CD4-positive, alpha-beta T cell (primary cell): ENCODE measurements around the gene PRSS27. TPM values are rescaled to one million over a fixed set of nuclear protein-coding genes. Genes with fewer than 3 reads are reported as not detected.

Experiments
- ATAC-seq: fragments of 200-7000 bp; cut with Tn5 transposase; one replicate; pipeline ENCODE4 v1.10.0; 2022; ENCODE audit warnings: mild to moderate bottlenecking; ENCODE audit not compliant: poor library complexity
- CTCF ChIA-PET: fragments of 350-600 bp; sonication (Branson Sonifier 250); formaldehyde crosslinking; loops from one replicate; lab custom pipeline; 2021; ENCODE audit warnings: antibody characterized with exemption, inconsistent platforms; lab: Charles Lee
- POLR2A ChIA-PET: fragments of 350-600 bp; sonication (Branson Sonifier 250); formaldehyde crosslinking; loops from one replicate; lab custom pipeline; 2021; ENCODE audit warnings: antibody characterized with exemption, inconsistent platforms; lab: Charles Lee
- DNase-seq, 14 experiments: peaks; one replicate each; pipeline ENCODE4 v3.0.0-alpha.2; 2013 to 2020; ENCODE audit warnings: mixed read lengths in 2 of 14
- H3K27ac ChIP-seq, 2 donors: one replicate each; pipeline versions ENCODE4 v1.5.1 to v1.7.0; 2013; ENCODE audit warnings: low read length in 2 of 2, low read depth in 1 of 2, mild to moderate bottlenecking in 1 of 2
- H3K27me3 ChIP-seq, 2 experiments: 1 replicate in 1 of 2; 2 replicates in 1 of 2; pipeline versions ENCODE4 v1.6.1 to v1.7.0; 2013; ENCODE audit warnings: low read length in 2 of 2, control low read depth in 1 of 2, mild to moderate bottlenecking in 1 of 2, moderate library complexity in 1 of 2; ENCODE audit not compliant: insufficient read depth in 2 of 2, control insufficient read depth in 1 of 2
- H3K36me3 ChIP-seq: one replicate; pipeline ENCODE4 v1.6.1; 2013; ENCODE audit warnings: low read length, control low read depth; ENCODE audit not compliant: insufficient read depth
- H3K4me1 ChIP-seq: one replicate; pipeline ENCODE4 v1.6.1; 2013; ENCODE audit warnings: low read length, control low read depth; ENCODE audit not compliant: insufficient read depth
- H3K4me3 ChIP-seq: one replicate; pipeline ENCODE4 v1.5.1; 2013; ENCODE audit warnings: mild to moderate bottlenecking, low read length, moderate library complexity
- H3K9me3 ChIP-seq, 2 experiments: 1 replicate in 1 of 2; 2 replicates in 1 of 2; pipeline versions ENCODE4 v1.6.1 to v1.7.0; 2013; ENCODE audit warnings: low read length in 2 of 2, mild to moderate bottlenecking in 2 of 2, control low read depth in 1 of 2, moderate library complexity in 1 of 2; ENCODE audit not compliant: control insufficient read depth in 1 of 2, insufficient read depth in 1 of 2
- H3K27ac Mint-ChIP-seq: one replicate; pipeline ENCODE4 v1.8.0; 2020; ENCODE audit warnings: mixed read lengths
- H3K27me3 Mint-ChIP-seq: one replicate; pipeline ENCODE4 v1.8.0; 2021; ENCODE audit warnings: mixed read lengths
- H3K36me3 Mint-ChIP-seq: one replicate; pipeline ENCODE4 v1.8.0; 2021; ENCODE audit warnings: low read depth, mixed read lengths
- H3K4me1 Mint-ChIP-seq: one replicate; pipeline ENCODE4 v1.8.0; 2021; ENCODE audit warnings: low read depth, mixed read lengths
- H3K4me3 Mint-ChIP-seq: one replicate; pipeline ENCODE4 v1.8.0; 2020; ENCODE audit warnings: mild to moderate bottlenecking, mixed read lengths
- H3K9me3 Mint-ChIP-seq: one replicate; pipeline ENCODE4 v1.8.0; 2020; ENCODE audit warnings: mixed read lengths
- intact Hi-C, 2 experiments: fragments of 100-400 bp; cut with DNase I in 1 of 2; cut with micrococcal nuclease in 1 of 2; formaldehyde crosslinking; loops; one replicate each; pipeline versions ENCODE4 v1.15.1 to v1.9.0; 2023 to 2025; cut with DNase I, micrococcal nuclease
- total RNA-seq, 174 experiments: library from RNA in 2 of 174; stranded (reverse) in 2 of 174; gene quantifications; one replicate each; pipeline ENCODE4 v1.2.3 and lab custom pipeline; 2021 to 2026
- TF ChIP-seq, protein P1 (sequence below): fragments of 200-600 bp; IDR thresholded peaks from one replicate; pipeline ENCODE4 v1.8.0; 2022; ENCODE audit warnings: antibody characterized with exemption, mild to moderate bottlenecking

PRSS27 gene
- total RNA-seq, 2 experiments from 2014 or later, result 0.28 to 0.44 TPM

DNA sequence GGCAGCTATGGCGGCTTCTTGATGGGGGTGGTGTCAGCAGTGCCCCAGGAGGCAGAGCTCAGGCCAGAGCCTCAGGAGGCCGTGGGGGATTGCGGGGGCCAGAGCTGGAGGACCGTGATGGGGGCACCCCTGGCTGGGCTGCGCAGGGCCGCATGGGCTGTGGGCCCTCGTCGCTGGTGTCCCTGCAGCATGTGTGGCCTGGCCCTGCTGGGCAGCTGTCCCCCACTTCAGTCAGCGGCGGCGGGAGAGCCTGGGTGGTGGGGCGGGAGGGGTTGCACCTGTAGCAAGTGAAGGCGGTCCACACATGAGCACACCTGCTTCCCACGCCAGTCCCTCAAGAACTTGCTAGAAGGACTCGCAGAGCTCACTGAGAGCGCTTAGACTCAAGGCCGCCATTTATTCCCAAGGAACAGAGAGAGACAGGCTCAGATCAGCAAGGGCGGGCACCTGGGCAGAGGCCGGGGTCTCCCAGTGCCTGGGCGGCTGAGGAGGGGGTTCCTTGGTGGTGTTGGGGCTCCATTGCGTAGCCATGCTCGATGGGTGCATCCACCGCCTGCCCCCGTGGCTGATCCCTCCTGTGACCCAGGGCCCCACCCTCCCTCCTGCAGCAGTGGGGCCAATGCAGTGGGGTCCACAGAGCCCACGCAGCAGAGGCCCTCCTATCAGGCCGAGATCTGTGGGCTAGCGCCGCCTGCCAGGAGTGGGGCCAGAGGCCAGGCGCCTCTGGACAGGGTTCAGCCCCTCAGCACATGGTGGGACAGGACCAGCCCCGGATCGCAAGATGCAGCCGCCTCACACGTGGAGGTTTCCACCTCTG, 15.7 kb downstream of the PRSS27 start:
- H3K4me1 Mint-ChIP-seq, result no peaks in the 10 kb centered on the region
- no peak for ATAC-seq
- H3K27me3 ChIP-seq, result no peaks in the 10 kb centered on the region
- no peaks in the 10 kb centered on the region for H3K9me3 ChIP-seq
- no peaks in the 10 kb centered on the region for H3K9me3 Mint-ChIP-seq
- no peak overlapping the region for H3K4me3 Mint-ChIP-seq
- no peak overlapping the region for H3K27ac Mint-ChIP-seq
- TF ChIP-seq, protein P1, sequence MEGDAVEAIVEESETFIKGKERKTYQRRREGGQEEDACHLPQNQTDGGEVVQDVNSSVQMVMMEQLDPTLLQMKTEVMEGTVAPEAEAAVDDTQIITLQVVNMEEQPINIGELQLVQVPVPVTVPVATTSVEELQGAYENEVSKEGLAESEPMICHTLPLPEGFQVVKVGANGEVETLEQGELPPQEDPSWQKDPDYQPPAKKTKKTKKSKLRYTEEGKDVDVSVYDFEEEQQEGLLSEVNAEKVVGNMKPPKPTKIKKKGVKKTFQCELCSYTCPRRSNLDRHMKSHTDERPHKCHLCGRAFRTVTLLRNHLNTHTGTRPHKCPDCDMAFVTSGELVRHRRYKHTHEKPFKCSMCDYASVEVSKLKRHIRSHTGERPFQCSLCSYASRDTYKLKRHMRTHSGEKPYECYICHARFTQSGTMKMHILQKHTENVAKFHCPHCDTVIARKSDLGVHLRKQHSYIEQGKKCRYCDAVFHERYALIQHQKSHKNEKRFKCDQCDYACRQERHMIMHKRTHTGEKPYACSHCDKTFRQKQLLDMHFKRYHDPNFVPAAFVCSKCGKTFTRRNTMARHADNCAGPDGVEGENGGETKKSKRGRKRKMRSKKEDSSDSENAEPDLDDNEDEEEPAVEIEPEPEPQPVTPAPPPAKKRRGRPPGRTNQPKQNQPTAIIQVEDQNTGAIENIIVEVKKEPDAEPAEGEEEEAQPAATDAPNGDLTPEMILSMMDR, result no peak
- intact Hi-C loops, result no loop called here
- DNase-seq, result no peak
- ChIA-PET POLR2A (no interaction called here), CTCF (no interaction called here)
- no peaks in the 10 kb centered on the region for H3K4me1 ChIP-seq
- no peak overlapping the region for H3K4me3 ChIP-seq
- H3K27ac ChIP-seq, result no peak overlapping the region
- H3K36me3 Mint-ChIP-seq, result peaks cover 38% of the 10 kb centered on the region
- H3K27me3 Mint-ChIP-seq, result no peaks in the 10 kb centered on the region
- peaks cover 86% of the 10 kb centered on the region for H3K36me3 ChIP-seq

DNA sequence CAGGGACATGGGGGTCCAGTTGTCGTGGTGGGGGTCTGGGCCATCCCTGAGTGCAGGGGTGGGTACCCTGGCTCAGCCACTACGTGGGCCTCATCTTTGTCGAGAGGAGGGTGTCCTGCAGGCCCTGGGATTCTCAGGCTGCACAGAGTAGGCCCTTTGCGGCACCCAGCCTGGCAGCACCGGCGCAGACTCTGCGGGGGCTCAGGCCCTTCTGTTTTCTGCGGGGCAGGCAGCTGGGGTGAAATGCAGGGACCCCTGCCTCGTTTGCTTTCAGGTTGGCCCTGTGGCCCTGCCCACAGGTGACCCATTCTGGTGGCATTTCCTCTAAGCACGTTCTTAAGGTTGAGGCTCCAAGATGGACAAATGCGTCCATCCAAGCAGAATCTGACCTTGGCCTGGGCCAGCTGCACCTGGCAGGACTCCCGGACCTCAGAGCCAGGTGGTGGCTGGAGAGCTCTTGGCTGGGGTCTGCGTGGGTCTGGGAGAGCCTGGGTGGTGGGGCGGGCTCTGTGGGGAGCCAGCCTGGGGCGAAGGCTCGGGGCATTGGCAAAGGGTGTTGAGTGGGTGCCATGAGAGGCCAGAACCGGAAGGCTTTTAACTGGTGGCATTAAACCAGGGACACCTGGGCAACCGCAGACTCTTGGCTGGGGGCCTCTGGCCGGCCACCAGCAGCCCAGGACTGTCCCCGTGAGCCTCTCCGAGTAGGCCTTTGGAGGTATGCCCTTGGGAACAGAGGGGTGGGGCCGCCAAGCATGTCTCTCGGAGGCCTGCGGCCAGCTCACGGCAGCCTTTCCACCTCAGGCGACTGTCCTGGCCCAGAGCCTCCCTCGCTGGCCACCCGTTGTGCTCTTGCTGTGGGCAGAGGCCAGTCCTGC, 16.9 kb downstream of the PRSS27 start:
- no peak for ATAC-seq
- H3K4me1 Mint-ChIP-seq, result no peaks in the 10 kb centered on the region
- ChIA-PET POLR2A (no interaction called here), CTCF (no interaction called here)
- intact Hi-C loops, result no loop called here
- no peak overlapping the region for H3K27ac Mint-ChIP-seq
- no peaks in the 10 kb centered on the region for H3K27me3 ChIP-seq
- H3K4me3 Mint-ChIP-seq, result no peak overlapping the region
- H3K36me3 Mint-ChIP-seq, result peaks cover 36% of the 10 kb centered on the region
- no peak overlapping the region for H3K4me3 ChIP-seq
- peaks cover 91% of the 10 kb centered on the region for H3K36me3 ChIP-seq
- TF ChIP-seq, protein P1, result no peak
- H3K27ac ChIP-seq, result no peak overlapping the region
- H3K27me3 Mint-ChIP-seq, result no peaks in the 10 kb centered on the region
- no peaks in the 10 kb centered on the region for H3K9me3 Mint-ChIP-seq
- H3K9me3 ChIP-seq, result no peaks in the 10 kb centered on the region
- no peak for DNase-seq
- no peaks in the 10 kb centered on the region for H3K4me1 ChIP-seq

DNA sequence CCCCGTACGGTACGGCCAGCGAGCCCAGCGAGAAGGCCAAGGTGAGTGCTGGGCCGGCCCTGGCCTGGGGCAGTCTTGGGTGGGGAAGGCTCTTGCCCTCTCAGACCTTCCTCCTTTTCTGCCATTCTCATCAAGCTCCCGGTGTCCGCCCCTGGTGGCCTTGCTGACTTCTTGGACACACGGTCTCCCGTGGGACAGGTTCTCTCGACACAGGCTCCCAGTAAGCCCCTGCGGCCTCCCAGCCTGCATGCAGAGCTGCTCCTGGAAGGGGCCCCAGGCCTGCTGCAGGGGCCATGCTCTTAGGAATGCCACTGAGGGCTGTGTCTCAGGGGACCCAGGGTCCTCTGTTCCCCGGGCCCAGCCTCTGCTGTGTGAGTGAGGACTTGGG, 17.6 kb downstream of the PRSS27 start:
- no peak for ATAC-seq
- peaks cover 38% of the 10 kb centered on the region for H3K36me3 Mint-ChIP-seq
- intact Hi-C loops, result no loop called here
- no peaks in the 10 kb centered on the region for H3K4me1 Mint-ChIP-seq
- no peak overlapping the region for H3K4me3 ChIP-seq
- no peaks in the 10 kb centered on the region for H3K27me3 ChIP-seq
- H3K27ac Mint-ChIP-seq, result no peak overlapping the region
- H3K9me3 ChIP-seq, result no peaks in the 10 kb centered on the region
- H3K4me3 Mint-ChIP-seq, result no peak overlapping the region
- peaks cover 91% of the 10 kb centered on the region for H3K36me3 ChIP-seq
- POLR2A ChIA-PET, result no interaction called here
- H3K27ac ChIP-seq, result no peak overlapping the region
- CTCF ChIA-PET, result no interaction called here
- no peak for DNase-seq
- no peaks in the 10 kb centered on the region for H3K9me3 Mint-ChIP-seq
- H3K4me1 ChIP-seq, result no peaks in the 10 kb centered on the region
- H3K27me3 Mint-ChIP-seq, result no peaks in the 10 kb centered on the region
- TF ChIP-seq, protein P1, result no peak
